GM18858 (cell line): Measurements from ENCODE around the gene IL6ST.
"Not testable (repeated sequence)": the region's sequence is repeated elsewhere in the genome, so short reads cannot be mapped to it uniquely, and the experiment has no call there.

ENCODE experiments used
- ATAC-seq: cut with Tn5 transposase; IDR thresholded peaks from one replicate; pipeline ENCODE4 v1.9.1; 2021; ENCODE audit not compliant: unreplicated experiment

IL6ST gene

DNA sequence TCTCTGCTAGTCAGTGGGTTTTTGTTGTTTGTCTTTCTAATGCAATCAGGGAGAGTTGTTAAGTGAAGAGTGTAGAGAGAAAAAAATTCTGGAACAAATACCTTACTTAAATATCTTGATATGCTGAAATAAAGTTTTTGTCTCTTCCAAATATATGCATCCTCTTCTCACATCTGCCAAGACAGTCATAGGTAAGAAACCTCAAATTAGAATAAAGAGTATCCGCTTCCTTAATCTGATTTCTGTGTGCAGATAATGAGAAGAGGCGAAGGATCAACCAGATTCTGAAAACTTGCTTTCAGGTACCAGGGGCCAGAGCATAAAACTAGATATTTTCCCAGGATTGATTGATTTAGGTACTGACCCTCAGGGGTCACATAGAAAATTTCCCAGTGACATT lies 11.3 kb upstream of the IL6ST start:
- no peak for ATAC-seq

DNA sequence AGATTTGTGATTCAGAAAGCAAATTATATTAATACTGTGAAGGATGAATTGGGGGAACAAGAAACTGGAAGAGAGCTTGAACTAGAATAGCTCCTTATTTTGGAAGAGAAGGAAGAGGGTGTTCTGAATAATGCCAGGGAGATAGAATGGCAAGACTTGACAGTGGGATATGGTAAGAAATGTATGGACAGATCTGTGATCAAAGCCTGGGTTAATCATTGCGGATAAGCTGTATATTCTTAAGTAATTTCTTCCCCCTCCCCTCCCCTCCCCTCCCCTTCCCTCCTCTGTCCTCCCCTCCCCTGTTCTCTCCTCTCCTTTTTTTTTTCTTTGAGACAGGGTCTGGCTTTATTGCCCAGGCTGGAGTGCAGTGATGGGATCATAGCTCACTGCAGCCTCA lies 10.1 kb upstream of the IL6ST start:
- ATAC-seq, result no peak

GRCh38 chr5:56003679-56004078 lies 8.9 kb upstream of the IL6ST start:
- no peak for ATAC-seq

- no peak for ATAC-seq
Measured at GRCh38 chr5:56003179-56003578, 8.4 kb upstream of the IL6ST start.

DNA sequence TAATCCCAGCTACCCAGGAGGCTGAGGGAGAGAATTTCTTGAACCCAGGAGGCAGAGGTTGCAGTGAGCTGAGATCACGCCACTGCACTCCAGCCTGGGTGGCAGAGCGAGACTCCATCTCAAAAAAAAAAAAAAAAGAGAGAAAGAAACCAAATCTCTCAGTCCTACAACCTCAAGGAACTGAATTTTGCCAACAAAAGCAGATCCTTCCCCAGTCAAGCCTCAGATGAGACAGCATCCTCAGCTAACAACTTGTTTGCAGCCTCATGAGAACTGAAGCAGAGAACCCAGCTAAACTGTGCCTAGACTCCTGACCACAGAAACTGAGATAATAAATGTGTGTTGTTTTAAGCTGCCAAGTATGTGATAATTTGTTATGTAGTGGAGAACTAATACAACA lies 7.5 kb upstream of the IL6ST start:
- ATAC-seq, result no peak

DNA sequence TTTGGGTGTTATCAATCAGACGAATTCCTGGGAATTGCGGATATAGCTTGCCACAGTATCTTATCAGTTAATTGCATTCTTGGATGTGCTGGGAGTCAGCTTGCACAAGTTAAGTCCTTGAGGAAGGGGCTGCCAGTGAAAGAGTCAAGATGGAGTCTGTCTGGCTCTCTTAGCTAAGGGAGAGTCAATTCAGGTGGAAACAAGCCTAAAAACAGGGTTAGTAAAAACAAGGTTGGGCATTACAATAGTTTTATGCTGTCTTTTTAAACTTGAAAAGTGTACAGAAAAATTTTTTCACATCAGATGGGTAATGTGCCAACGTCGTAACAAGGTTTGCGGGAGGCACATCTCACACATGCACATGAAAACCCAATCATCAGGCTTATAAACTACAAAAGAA lies 5.5 kb upstream of the IL6ST start:
- not testable (repeated sequence) for ATAC-seq

- no peak for ATAC-seq
Measured at GRCh38 chr5:55998966-55999365, 4.2 kb upstream of the IL6ST start.

DNA sequence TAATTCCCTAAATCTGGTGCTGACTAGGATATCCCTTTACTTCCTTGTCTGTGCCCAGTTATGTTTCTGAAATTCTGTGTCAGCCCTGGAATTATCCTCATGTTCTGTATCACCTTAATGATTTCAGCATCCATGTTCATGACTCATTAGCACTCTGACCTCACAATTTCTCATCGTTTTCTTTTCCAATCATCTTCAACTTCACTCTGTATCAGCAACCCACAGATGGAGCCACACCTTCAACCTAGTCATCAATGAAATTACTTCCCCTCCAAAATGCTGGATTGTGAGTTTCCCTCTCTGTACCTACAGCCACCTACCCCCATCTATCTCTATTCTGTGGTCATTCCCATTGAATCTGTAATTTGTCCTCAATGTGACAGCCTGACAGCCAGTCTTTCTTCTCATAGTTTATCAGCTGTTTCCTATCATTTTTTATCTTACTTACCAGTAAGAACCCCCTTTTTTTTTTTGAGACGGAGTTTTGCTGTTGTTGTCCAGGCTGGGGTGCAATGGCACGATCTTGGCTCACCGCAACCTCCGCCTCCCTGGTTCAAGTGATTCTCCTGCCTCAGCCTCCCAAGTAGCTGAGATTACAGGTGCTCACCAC lies 3.1 kb upstream of the IL6ST start:
- ATAC-seq, result no peak

DNA sequence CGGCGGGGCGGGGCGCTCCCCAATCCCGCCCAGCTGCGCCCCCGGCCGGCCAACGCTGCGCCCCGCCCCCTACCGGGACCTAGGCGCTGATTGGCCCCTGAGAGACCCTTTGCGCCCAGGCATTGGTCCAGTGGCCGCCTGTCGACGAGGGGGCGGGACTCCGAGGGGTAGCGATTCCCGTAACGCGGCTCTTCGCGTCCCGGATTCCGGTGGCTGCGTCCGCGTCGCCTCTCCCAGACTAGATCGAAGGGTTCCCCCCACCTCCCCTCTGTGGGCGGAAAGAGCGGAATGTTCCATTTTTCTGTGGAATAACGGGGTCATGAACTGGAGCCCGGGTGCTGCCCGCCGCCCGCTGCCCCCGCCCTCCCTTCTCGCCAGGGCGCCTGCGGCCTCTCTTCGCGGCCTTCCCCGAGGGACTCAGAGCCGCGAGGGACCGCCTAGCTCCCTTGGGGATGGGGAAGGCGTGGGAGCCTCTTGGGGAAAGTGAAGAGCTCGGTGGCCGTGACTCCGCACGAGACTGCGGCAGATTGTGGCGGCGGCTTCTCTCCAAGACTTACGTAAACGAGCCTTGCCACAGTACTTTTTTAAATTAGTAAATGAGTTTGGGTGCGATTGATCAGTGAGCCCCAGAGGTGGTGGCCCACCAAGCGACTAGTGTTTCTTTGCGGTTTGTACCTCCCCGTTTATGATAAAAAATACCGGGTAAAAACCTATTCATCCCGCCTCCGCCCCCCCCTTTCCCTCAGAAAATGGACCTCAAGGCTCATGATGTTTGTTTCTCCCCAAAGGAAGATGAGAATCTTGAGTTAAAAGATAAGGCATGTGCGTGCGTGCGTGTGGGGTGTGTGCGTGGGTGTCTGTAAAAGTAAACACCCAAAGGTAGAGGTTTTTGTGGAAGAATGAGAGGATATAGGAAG lies 493 bp upstream of the IL6ST start:
- peak; percentile 91 for ATAC-seq

DNA sequence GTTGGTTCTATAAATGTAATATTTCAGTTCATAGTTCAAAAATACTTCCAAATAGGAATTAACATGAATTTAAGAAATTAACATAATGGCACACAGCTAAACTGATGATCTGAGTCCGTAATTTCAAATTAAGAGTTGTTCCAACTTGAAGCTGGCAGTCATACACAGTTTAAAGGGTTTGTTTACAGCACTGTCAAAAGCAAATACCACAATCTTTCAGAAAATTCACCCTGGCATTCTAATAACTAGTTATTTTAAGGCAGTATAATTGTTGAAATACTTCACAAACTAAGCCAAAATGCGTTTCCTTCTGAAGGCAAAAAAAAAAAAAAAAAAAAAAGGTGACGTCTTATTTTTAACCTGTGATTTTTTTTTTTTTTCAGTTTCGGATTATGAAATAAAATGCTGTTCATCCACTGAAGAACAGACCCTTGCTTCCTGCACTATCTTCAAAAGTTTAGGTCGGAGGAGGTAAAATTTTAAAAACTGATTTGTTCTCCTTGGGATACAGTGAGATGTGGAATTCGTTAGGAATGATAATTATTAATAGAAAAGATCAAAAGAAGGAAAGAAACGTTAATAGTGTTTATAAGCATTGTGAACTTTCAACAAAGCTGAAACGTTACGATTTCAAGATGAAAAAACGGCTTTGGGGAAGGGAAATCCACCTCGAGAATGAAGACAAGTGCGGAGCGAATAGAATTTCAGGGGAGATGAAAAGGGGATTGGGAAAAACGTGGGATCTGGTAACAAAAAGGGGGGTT lies 850 bp downstream of the IL6ST start:
- ATAC-seq, result no peak

- no peak for ATAC-seq
Measured at GRCh38 chr5:55993013-55993412, 1.8 kb downstream of the IL6ST start.

GRCh38 chr5:55991768-55992486 lies 2.8 kb downstream of the IL6ST start:
- no peak for ATAC-seq

- not testable (repeated sequence) for ATAC-seq
Measured at GRCh38 chr5:55990895-55991294, 3.9 kb downstream of the IL6ST start.

- ATAC-seq, result no peak
Measured at GRCh38 chr5:55989860-55990259, 4.9 kb downstream of the IL6ST start.

DNA sequence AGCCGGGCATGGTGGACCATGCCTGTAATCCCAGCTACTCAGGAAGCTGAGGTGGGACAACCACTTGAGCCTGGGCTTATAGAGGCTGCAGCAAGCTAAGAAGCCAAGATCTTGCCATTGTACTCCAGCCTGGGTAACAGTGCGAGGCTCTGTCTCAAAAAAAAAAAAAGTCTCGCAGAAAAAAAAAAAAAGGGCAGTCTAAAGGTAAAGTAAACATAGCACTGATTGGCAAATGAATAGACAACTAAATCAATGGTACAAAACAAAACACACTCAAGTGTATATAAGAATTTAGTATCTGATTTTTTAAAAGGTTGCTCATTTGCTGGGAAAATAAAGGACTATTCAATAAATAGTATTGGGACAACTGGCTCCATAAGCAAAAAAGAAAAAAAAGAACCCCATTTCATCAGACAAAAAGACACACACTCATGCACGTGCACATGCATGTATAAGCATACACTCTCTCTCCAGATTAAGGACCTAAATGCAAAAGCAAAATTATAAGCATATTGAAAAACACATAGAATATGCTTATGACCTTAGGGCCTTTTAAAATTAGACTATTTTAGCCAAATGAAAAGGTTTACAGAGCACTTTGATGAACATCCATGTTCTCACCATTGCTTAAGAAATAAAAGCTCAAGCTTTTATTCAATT lies 5.7 kb downstream of the IL6ST start:
- ATAC-seq, result no peak

- not testable (repeated sequence) for ATAC-seq
Measured at GRCh38 chr5:55988428-55988827, 6.3 kb downstream of the IL6ST start.

GRCh38 chr5:55986931-55987330 lies 7.8 kb downstream of the IL6ST start:
- no peak for ATAC-seq

DNA sequence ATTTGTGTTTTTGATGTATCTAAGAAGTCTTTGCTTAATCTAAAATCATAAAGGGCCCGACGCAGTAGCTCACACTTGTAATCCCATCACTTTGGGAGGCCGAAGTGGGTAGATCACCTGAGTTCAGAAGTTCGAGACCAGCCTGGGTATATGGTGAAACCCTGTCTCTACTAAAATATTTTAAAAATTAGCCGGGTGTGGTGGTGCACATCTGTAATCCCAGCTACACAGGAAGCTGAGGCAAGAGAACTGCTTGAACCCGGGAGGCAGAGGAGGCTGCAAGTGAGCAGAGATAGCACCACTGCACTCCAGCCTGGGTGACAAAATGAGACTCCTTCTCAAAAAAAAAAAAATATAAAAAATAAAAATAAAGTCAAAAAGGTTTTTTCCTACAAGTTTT lies 9.6 kb downstream of the IL6ST start:
- ATAC-seq, result no peak

GRCh38 chr5:55983986-55984385 lies 10.8 kb downstream of the IL6ST start:
- no peak for ATAC-seq

DNA sequence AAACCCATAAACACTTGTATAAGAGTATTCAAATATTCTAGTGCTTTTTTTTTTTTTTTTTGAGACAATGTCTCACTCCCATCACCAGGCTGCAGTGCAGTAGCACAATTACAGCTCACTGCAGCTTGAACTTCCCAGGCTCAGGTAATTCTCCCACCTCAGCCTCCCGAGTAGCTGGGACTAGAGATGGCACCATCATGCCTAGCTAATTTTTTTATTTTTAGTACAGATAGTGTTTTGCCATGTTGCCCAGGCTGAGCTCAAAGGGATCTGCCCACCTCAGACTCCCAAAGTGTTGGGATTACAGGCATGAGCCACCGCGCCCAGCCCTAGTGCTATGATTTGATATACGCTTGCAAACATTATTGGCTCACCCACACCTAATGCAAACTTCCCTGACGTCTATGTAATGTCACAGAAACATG lies 11.8 kb downstream of the IL6ST start:
- ATAC-seq, result no peak

DNA sequence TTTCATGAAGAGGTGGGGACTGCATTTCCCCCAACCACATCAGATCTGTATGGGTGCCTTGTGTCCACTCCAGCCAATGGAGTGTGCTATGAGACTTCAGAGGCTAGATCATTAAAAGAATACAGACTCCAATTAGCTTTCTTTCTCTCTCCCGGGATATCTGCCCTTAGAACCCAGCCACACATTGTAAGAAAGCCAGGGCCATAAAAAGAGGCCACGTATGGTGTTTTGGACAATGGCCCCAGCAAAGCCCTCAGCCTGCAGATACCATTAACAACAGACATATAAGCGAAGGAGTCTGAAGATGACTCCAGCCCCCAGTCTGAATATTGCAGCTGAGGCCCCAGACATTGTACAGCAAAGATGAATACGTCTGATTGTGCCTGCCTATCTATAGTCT lies 21.5 kb downstream of the IL6ST start:
- no peak for ATAC-seq
